Type B pancreatic cell (in vitro differentiated cells): Measurements from ENCODE around the gene IRF3. TPM values are rescaled to one million over a fixed set of nuclear protein-coding genes. Genes with fewer than 3 reads are reported as not detected.

Experiments used
- DNase-seq: peaks from one replicate; pipeline ENCODE4 v3.0.0; 2021; ENCODE audit warnings: mixed read lengths; ENCODE audit not compliant: unreplicated experiment; ENCODE audit errors: extremely low spot score
- H3K27ac Mint-ChIP-seq: 2 replicates; pipeline ENCODE4 v1.8.0; 2021; ENCODE audit warnings: mild to moderate bottlenecking, mixed read lengths
- H3K27me3 Mint-ChIP-seq: 2 replicates; pipeline ENCODE4 v1.8.0; 2021; ENCODE audit warnings: mixed read lengths
- H3K36me3 Mint-ChIP-seq: 2 replicates; pipeline ENCODE4 v1.8.0; 2021; ENCODE audit warnings: mixed read lengths
- H3K4me1 Mint-ChIP-seq: one replicate; pipeline ENCODE4 v1.8.0; 2021; ENCODE audit warnings: mixed read lengths; ENCODE audit not compliant: unreplicated experiment
- H3K4me3 Mint-ChIP-seq: 2 replicates; pipeline ENCODE4 v1.8.0; 2021; ENCODE audit warnings: mild to moderate bottlenecking, mixed read lengths
- H3K9me3 Mint-ChIP-seq: 2 replicates; pipeline ENCODE4 v1.8.0; 2021; ENCODE audit warnings: mixed read lengths
- CTCF ChIP-seq: fragments of 200-600 bp; sonication (generic); conservative IDR thresholded peaks from 2 replicates; pipeline ENCODE4 v1.5.0; 2021; ENCODE audit warnings: antibody characterized with exemption, mild to moderate bottlenecking
- microRNA-seq: library from miRNA; unstranded; fragments of <30 nt; microRNA quantifications from one replicate; pipeline ENCODE4, GENCODE V29; 2020
- total RNA-seq: library from RNA; stranded (reverse); gene quantifications from 2 replicates; pipeline ENCODE4 v1.2.1, GENCODE V29; 2021; ENCODE audit warnings: low replicate concordance

IRF3 gene
- total RNA-seq, 1 donor from 2014 or later = 81.4 TPM

GRCh38 chr19:49616945-49617344 lies 48.7 kb downstream of the IRF3 start:
- no peaks in the 10 kb centered on the region for H3K4me1 Mint-ChIP-seq
- peaks cover 15% of the 10 kb centered on the region for H3K36me3 Mint-ChIP-seq
- DNase-seq = no peak
- no peaks in the 10 kb centered on the region for H3K9me3 Mint-ChIP-seq
- H3K27ac Mint-ChIP-seq = no peak overlapping the region
- no peaks in the 10 kb centered on the region for H3K27me3 Mint-ChIP-seq
- no peak overlapping the region for H3K4me3 Mint-ChIP-seq
- TF ChIP-seq CTCF = no peak

GRCh38 chr19:49616532-49616931 lies 49.1 kb downstream of the IRF3 start:
- Mint-ChIP-seq H3K4me1 (no peaks in the 10 kb centered on the region), H3K27ac (no peak overlapping the region), H3K36me3 (peaks cover 10% of the 10 kb centered on the region), H3K4me3 (no peak overlapping the region), H3K9me3 (no peaks in the 10 kb centered on the region), H3K27me3 (no peaks in the 10 kb centered on the region)
- DNase-seq = no peak
- TF ChIP-seq CTCF = no peak

DNA sequence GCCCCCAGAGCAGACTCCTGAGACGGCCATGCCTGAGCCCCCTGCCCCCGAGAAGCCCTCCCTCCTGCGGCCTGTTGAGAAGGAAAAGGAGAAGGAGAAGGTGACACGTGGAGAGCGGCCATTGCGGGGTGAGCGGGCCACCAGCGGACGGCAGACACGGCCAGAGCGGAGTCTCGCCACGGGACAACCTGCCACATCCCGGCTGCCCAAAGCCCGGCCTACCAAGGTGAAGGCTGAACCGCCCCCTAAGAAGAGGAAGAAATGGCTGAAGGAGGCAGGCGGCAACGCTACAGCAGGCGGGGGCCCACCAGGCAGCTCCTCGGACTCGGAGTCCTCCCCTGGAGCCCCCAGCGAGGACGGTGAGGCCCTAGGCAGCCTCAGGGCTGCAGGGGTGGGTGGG lies 49.8 kb downstream of the IRF3 start:
- Mint-ChIP-seq H3K36me3 (peaks cover 9% of the 10 kb centered on the region), H3K27ac (no peak overlapping the region), H3K4me3 (no peak overlapping the region), H3K27me3 (no peaks in the 10 kb centered on the region), H3K4me1 (no peaks in the 10 kb centered on the region), H3K9me3 (no peaks in the 10 kb centered on the region)
- TF ChIP-seq CTCF = no peak
- DNase-seq = no peak

- no peak overlapping the region for H3K4me3 Mint-ChIP-seq
- H3K27me3 Mint-ChIP-seq = no peaks in the 10 kb centered on the region
Measured at GRCh38 chr19:49614096-49614833, 51.4 kb downstream of the IRF3 start.

GRCh38 chr19:49613374-49613773 lies 52.3 kb downstream of the IRF3 start:
- Mint-ChIP-seq H3K4me3 (no peak overlapping the region), H3K36me3 (peaks cover 4% of the 10 kb centered on the region), H3K9me3 (no peaks in the 10 kb centered on the region), H3K4me1 (no peaks in the 10 kb centered on the region), H3K27ac (no peak overlapping the region), H3K27me3 (no peaks in the 10 kb centered on the region)
- DNase-seq = no peak
- TF ChIP-seq CTCF = no peak

More at GRCh38 chr19:49614096-49614833, 51.4 kb downstream of the IRF3 start:
- no peak for TF ChIP-seq CTCF
- H3K27ac Mint-ChIP-seq = no peak overlapping the region
- DNase-seq = no peak
- H3K9me3 Mint-ChIP-seq = no peaks in the 10 kb centered on the region
- peaks cover 9% of the 10 kb centered on the region for H3K36me3 Mint-ChIP-seq
- no peaks in the 10 kb centered on the region for H3K4me1 Mint-ChIP-seq

Small RNAs within 50 kb of the gene (microRNA-seq; reads per million reads assigned to microRNA genes)
- gene MIR5088 = not detected

Other genes starting within 250 kb of the IRF3 start
- gene PTH2, start 242.4 kb downstream of the IRF3 start, total RNA-seq = not detected in 2 replicates
- not detected in 2 replicates for gene GFY, start 240.5 kb downstream of the IRF3 start, total RNA-seq
- 0.19 TPM in 1 of 2 replicates, not detected in the other for gene SLC17A7, start 224.3 kb downstream of the IRF3 start, total RNA-seq
- 83.1 and 93.3 TPM in 2 replicates for gene PIH1D1, start 214.0 kb downstream of the IRF3 start, total RNA-seq
- gene ALDH16A1, start 212.6 kb downstream of the IRF3 start, total RNA-seq = 22.7 and 33.7 TPM in 2 replicates
- gene FLT3LG, start 191.6 kb downstream of the IRF3 start, total RNA-seq = 1.9 and 2.0 TPM in 2 replicates
- 3,274 and 3,593 TPM in 2 replicates for gene RPL13A, start 178.2 kb downstream of the IRF3 start, total RNA-seq
- gene RPS11, start 169.4 kb downstream of the IRF3 start, total RNA-seq = 2,401 and 2,461 TPM in 2 replicates
- gene FCGRT, start 153.2 kb downstream of the IRF3 start, total RNA-seq = 102 and 106 TPM in 2 replicates
- 4.5 and 12.1 TPM in 2 replicates for gene RCN3, start 137.9 kb downstream of the IRF3 start, total RNA-seq
- 56.3 and 62.0 TPM in 2 replicates for gene NOSIP, start 85.3 kb downstream of the IRF3 start, total RNA-seq
- gene PRRG2, start 84.5 kb downstream of the IRF3 start, total RNA-seq = 5.1 and 5.2 TPM in 2 replicates
- gene PRR12, start 74.7 kb downstream of the IRF3 start, total RNA-seq = 32.0 and 40.0 TPM in 2 replicates
- gene RRAS, start 25.7 kb downstream of the IRF3 start, total RNA-seq = 10.6 and 16.0 TPM in 2 replicates
- gene SCAF1, start 23.6 kb downstream of the IRF3 start, total RNA-seq = 75.0 and 78.1 TPM in 2 replicates
- gene BCL2L12, start 76 bp upstream of the IRF3 start, total RNA-seq = 40.8 and 49.2 TPM in 2 replicates
- 131 and 195 TPM in 2 replicates for gene PRMT1, start 11.4 kb upstream of the IRF3 start, total RNA-seq
- gene ADM5, start 23.7 kb upstream of the IRF3 start, total RNA-seq = 1.7 and 3.2 TPM in 2 replicates
- 7.8 and 65.0 TPM in 2 replicates for gene CPT1C, start 25.3 kb upstream of the IRF3 start, total RNA-seq
- not detected in 2 replicates for gene TSKS, start 97.4 kb upstream of the IRF3 start, total RNA-seq
- 75.2 and 82.9 TPM in 2 replicates for gene AP2A1, start 101.1 kb upstream of the IRF3 start, total RNA-seq
- gene FUZ, start 147.4 kb upstream of the IRF3 start, total RNA-seq = 26.8 and 29.3 TPM in 2 replicates
- 88.5 and 88.9 TPM in 2 replicates for gene MED25, start 152.4 kb upstream of the IRF3 start, total RNA-seq
- 248 and 388 TPM in 2 replicates for gene PTOV1, start 185.3 kb upstream of the IRF3 start, total RNA-seq
- gene PNKP, start 201.7 kb upstream of the IRF3 start, total RNA-seq = 72.3 and 125 TPM in 2 replicates
- 35.8 and 40.1 TPM in 2 replicates for gene AKT1S1, start 211.5 kb upstream of the IRF3 start, total RNA-seq
- gene TBC1D17, start 211.8 kb upstream of the IRF3 start, total RNA-seq = 33.9 and 45.9 TPM in 2 replicates
- 0.58 and 0.74 TPM in 2 replicates for gene IL4I1, start 231.0 kb upstream of the IRF3 start, total RNA-seq